HS-27A (cell line): Measurements from ENCODE around the gene MARK3.

Source experiments
- DNase-seq: peaks from one replicate; pipeline ENCODE4 v3.0.0-alpha.2; 2012; ENCODE audit warnings: low read depth, missing footprints

The MARK3 gene

DNA sequence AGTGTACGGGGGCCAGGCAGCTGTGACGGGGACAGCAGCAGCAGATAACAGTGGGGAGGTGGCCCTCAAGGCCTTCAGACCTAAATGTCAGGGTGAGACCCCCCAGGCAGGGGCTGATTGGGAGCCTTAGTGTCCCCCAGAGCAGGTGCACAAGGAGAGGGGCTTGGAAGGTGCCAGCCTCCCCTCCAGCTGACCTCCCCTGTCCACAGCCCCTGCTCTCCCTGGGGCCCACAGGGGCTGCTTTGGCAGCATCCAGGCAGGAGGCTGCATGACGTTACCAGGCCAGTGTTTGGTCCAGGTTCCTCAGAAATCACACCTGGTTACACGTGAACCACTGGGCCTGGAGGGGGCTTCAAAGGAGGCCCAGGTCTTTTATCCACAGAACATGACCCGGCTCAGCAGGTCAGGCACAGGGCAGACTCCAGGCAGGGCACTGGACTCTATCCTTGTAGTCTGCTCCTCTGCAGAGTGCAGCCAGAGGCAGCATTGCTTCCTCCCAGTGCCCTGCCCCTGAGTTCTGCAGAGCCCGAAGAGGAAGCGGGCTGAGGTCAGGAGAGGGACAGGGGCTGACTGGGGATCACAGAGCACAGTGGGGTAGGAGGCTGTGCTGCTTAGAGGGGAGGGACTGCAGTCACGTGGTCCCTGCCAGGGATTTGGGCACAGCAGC, 141.2 kb downstream of the MARK3 start:
- no peak for DNase-seq

DNA sequence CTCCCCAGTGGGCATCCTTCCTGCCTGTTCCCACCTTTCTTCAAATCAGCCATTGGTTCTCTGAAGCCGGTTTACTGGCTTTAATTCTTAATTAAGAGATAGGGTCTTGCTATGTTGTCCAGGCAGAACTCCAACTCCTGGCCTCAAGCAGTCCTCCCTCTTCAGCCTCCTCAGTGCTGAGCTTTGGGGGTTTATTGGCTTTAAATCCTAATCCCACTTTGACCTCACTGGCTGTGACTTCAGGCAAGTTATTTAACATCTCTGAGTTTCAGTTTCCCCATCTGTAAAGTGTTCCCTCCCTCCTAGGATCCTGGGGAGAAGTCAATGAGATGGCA, 141.7 kb downstream of the MARK3 start:
- DNase-seq: no peak

DNA sequence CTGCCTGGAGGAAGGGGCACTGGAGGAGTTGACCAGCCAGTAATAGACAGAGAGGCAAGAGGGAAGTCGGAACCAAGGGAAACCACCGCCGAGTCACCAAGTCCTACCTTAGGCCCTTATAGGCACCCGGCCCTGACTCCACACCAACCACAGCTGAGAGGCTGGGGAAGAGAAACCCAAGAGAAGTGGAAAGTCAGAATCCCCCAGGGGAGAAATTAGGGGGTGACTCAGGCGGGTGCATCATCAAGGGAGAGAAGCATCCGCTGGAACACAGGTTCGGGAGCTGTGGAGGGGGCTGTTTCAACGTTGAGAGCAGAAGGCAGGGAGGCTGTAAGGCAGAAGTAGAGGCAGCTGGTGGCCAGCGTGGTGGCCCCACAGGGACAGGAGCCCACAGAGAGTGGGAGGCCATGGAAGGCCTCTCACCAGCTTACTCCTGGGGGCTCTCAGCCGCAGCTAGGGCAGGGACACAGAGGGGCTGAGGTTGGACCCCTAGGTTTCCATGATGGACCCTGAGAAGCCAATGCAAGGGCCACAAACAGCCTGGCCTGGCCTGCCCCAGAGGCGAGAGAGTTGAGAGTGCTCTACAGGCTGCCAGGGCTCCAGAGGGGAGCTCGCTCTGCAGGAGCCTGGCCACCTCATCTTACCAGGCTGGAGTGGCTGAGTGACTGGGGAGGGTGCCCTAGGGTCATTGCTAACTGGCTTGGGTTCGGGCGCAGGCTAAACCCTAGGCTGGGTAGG, 142.4 kb downstream of the MARK3 start:
- no peak for DNase-seq

DNA sequence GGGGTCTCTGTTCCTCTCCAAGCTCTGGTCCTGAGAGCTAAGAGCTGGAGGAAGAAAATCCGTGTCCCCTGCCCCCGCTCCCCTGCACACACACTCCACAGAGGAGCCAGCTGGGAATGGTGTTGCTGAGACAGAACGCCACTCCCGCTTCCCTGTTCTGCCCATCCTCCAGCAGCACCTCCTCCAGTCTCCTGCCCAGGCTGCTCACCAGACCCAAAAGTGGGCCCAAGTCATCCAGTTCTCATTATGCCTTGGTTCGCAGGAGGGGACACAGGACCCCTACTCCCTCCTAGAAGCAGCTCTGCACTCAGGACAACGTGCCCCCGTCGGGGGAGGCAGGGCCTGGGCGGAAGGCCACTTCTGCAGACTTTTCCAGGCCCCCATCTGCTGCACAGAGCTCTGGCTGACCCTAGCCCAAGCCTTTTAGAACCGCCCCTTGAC, 143.0 kb downstream of the MARK3 start:
- no peak for DNase-seq

DNA sequence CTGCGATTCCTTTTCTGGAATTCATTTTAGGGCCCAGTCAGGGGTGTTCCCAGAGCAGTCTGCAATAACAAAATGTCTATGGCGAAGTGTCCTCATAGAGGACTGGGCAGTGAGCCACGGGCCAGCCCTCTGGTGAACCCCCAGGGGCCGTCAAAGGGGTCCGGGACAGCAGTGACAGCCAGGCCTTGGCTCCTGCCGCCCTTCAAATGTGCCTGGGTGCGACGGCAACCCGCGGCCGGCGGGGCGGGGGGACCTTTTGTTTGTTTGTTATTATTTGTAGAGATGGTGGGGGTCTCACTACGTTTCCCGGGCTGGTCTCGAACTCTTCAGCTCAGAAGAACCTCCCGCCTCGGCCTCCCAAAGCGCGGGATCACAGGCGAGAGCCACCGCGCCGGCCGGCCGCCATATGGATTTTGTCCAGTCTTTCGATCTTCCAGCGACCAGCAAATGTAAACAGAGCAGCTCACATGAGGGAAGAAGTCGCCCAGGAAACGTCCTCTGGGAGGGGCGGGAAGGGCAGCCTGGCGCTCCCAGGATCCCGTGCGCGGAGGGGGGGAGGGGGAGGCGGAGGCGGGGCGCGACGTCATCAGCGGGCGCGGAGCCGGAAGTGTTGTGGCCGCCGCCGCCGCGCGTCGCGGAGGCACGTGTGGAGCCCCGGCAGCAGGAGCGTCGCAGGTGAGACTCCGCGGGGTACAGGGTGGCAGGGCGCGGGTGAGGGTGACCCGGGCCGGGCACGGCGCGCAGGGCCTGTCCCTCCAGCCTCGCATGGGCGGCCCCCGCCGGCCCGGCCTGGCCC, 143.6 kb downstream of the MARK3 start, which contains the start of gene TRMT61A:
TSS of gene TRMT61A (plus strand) at position 610 of the 796 bp plus-strand sequence. CDS start 783 bp downstream, outside the sequence.
- peak; percentile 59 for DNase-seq

DNA sequence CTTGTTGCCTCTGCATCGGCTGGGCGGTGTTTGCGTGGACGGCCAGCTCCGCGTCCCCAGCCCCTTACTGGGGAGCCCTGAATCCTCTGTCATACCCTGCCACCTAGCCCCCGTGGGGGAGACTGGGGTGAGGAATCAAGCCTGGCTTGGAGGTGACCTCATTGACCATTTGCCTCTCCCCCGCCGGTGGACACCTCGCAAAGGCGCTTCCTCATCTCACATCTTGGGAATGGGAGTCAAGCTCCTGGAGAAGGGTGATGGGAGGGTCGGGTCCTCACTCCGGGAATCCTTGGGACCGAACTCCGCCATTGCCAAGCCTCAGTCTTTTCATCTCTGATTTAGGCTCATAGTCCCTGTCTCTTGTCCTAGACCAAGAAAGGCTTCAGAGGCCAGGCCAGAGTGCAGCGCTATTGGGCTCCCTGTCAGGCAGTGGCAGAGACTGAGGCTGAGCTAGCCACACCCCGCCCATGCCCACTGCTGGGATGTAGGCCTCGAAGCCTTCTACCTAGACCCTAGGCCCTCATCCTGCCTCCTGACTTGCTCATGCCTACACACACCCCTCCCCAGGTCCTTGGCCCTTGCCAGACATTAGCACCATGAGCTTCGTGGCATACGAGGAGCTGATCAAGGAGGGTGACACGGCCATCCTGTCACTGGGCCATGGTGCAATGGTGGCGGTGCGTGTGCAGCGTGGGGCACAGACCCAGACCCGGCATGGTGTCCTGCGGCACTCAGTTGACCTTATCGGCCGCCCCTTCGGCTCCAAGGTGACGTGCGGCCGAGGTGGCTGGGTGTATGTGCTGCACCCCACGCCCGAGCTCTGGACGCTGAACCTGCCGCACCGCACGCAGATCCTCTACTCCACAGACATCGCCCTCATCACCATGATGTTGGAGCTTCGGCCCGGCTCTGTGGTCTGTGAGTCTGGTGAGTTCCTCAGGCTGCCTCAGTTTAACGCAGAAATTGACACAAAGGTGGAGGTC, 144.5 kb downstream of the MARK3 start:
- no peak for DNase-seq

DNA sequence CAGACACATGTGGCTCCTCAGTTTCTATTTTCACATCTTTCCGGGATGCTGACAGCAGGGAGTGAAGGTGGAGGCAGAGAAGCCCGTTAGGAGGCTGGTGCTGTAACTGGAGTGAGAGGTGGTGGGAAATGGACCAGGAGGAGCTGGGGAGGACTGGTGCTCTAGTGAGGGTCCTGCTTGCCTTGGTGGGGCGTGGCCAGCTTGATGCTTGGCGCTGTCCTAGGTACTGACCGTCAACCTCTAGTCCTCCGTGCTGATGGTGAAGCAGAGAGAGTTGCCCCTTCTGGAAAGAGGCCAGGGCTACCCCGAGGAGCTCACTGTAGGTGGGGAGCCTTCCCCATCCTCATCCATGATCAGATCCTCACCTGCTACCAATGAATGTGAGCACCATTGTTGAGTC, 145.2 kb downstream of the MARK3 start:
- DNase-seq: no peak

DNA sequence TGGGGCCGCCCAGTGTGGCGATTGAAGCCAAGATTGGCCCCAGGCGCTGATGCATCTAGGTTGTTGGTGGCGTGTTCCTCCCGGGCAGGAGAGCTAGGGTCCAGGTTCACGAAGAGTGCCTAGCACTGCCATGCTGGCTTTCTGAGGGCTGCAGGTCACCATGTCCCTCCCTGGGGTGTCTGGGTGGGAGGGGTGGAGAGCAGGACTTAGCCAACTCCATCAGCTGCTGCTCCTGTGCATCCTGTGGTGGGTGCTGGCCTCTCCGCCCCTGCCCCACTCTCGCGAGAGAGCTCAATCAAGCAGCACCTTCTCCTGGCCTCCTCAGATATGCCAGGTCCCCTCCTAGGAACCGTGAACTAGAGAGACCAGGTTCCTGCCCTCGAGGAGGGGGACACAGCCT, 145.6 kb downstream of the MARK3 start:
- DNase-seq: no peak

DNA sequence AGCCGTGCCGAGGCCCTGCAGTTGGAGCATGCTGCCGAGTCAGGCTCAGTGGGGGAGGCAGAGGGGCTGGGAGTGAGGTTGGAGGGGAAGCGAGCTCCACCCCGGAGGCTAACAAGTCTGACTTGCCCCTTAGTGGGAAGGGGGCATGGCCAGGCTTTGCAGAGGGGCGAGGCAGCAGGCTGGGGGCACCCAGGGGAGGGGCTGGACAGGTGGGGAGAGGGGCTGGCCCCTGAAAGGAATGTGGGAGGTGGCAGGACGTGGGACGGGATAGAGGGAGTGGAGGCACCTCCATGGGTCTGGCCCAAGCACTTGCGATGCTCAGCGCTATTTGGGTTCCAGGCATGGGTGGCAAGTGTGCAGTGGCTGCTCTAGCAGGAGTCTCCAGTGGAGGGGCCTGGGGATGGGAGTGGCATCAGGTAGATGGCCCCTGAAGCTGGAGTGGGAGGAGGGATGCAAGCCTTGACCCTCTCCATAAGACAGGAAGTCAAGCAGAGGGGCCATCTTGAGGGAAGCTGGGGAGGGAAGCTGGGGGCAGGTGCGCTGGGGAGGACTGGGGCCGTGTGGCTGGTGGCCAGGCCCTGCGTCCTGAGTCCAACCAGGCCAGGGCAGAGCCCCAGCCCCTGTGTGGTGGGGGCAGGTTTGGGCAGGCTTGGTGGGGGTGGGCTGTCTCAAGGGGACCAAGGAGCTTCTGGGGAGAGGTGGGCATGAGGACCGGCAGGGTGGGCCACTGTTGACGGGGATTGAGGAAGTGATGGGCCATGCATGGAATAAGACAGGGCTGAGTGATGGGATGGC, 146.4 kb downstream of the MARK3 start:
- DNase-seq: no peak

DNA sequence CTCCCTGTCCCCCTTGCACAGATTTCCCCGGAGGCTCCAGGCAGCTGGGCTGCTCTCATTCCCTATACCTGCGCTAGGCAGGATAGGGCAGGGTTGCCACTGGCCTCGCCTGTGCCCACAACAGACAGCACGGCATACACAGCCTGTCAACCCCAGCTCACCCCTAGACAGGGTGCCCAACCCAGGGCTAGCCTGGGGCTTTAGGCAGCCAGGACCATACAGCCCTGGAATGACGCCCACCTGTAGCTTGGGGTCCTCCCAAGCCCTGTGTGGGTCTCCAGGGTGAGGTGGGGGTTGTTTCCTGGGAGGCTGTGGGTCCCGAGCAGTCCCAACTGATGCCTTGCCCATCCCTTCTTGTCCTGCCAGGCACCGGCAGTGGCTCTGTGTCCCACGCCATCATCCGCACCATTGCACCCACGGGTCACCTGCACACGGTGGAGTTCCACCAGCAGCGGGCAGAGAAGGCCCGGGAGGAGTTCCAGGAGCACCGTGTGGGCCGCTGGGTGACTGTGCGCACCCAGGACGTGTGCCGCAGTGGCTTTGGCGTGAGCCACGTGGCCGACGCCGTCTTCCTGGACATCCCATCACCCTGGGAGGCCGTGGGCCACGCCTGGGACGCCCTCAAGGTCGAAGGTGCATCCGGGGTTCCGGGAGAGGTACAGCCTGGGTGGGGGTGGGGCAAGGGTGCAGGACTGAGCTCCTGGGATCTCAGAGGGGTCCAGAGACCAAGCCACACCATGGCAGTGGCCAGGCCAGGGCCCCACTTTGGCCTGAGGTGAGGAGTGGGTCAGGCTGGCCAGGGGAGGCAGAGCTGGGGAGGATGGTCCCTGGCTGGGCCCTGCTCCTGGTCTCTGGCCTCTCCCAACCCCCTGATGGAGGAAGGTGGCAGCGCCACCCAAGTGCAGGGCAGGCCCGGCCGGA, 147.3 kb downstream of the MARK3 start:
- DNase-seq: no peak

DNA sequence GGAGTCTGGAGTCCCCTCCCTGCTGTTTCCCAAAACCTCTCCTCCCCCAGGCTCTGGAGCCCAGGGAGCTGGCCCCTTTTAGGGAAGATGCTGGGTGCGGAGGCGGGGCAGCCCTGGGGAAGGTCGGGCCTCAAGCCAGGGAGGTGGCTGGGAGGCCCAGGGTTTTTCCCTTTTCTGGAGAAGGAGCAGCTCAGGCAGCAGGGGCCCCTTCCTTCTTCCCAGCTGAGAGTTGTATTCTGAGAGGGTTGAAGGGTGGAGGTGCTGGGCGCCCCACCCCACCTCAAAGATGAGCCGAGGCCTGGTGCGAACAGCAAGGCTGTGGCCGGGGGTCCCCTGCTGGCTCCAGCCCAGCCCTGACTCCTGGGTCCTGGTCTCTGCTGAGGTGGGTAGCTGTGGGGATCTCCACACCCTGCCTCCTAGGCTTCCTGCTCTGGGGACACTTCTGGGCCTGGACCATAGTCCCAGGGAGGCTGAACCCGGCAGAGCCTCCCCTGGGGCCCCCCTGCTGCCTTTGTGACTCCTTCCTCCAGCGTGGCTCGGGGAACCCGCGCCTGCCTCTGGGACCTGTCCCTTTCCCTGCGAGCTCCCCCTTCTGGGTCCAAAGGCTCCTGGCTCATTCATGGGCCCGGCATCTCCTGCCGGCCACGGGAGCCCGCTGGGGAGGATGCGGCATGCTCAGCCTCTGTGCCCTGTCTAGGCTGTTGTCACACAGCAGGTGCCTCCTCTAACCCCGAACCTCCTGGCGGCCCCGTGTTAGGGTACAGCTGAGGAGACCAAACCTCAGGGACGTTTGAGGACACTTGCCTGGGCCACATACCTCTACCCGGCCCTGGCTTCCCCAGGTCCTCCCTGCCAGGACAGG, 148.2 kb downstream of the MARK3 start:
- no peak for DNase-seq

DNA sequence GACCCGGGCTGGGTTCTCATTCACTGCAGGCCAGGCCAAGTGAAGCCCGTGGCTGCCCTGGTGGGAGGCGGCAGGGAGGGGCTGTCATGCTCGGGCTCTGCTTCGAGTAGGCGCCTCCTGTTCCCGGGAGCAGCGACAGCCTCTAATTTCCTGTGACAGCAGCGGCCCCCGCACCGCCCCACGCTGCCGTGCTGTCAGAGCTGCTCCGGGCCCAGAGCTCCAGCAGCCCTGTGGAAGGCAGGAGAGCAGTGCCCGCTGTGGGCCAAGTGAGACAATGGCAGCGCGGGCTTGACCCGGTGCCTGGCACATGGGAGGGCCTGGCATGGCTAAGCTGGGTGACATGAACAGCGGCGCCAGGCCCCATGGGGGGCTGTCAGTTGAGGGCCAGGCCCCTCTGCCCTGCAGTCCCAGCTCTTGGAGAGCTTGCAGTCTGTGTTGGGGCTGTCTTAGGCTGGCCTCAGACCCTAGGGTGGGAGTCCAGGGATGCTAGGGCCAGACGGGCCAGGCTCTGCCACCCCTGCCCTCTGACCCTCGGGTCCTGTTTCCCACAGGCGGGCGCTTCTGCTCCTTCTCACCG, 148.9 kb downstream of the MARK3 start:
- no peak for DNase-seq

DNA sequence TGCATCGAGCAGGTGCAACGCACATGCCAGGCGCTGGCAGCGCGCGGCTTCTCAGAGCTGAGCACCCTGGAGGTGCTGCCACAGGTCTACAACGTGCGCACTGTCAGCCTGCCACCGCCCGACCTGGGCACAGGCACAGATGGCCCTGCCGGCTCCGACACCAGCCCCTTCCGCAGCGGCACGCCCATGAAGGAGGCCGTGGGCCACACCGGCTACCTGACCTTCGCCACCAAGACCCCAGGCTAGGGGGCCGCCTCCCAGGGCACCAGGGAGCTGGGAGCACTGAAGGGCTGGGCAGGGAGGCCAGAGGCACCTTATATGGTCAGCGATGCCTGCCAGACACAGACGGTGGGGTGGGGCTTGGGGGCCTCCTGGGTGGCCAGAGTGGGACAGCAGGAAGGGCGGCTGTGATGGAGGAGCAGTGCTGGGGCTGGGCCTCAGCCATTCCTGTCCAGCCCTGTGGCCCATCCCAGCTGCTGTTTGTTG, 149.4 kb downstream of the MARK3 start:
- no peak for DNase-seq

DNA sequence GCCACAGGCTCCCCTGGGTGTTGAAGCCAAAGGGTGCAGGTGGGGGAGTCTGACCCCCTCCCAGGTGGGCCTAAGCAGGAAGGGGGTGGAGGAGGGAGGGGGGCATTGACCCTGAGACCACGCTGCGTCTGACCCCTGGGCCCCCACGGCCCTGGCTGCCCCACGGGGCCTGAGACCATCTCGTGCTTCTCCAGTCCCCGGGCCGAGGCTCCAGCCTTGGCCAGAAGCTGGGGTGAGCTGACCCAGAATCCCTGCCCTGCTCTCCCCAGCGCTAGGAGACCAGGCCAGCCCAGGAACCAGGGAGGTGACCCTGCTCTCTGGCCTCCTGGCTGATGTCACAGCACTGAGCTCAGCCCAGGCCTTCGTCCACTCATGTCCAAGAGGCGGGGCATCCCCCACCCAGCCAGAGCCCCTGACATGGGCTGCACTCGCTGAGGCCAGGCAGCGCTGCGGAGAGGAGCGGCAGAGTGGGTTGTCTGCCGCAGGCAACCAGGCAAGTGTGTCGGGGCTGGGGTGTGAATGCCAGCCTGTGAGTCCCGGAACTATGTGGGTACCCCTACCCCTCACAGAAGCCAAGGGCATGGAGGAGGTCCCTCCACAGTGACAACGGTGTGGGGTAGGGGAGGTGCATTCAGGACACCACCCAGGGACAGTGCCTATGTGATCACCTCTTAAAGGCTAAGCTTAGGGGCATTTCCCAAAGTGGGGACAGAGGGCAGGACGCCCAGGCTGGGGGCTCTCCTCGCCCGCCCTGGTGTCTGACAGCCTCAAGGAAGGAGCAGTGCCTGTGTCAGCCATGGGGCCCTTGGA, 150.1 kb downstream of the MARK3 start:
- DNase-seq: no peak

DNA sequence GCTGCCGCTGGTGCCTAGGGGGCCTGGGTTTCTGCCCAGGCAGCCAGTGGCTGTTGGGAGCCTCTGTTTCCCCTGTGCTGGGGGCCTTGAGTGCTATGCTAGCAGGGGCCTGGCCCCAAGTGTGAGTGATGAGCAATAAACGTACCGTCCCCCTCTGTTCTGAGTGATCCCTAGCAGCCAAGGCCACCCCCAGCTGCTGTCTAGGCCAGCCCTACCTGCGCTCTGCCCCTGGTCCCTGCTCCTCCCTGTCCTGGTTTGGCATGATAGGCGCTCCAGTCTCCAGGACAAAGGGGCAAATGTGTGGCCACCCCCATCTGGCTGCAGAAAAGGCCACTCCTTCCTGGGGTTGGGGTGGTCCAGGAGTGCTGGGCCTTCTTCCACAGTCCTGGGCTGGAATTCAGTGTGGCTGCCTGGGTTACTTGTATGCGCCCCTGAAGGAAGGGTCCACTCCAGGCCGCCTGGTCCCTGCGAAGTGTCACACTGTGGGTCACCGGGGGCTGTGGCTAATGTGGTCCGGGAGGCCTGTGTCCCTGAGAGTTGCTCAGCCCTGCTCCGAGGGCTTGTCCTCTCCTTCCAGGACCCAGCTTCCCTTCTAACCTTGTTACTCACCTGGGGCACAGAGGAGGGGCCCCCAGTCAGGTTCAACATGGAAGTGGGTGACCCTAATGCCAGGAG, 150.8 kb downstream of the MARK3 start:
- no peak for DNase-seq

DNA sequence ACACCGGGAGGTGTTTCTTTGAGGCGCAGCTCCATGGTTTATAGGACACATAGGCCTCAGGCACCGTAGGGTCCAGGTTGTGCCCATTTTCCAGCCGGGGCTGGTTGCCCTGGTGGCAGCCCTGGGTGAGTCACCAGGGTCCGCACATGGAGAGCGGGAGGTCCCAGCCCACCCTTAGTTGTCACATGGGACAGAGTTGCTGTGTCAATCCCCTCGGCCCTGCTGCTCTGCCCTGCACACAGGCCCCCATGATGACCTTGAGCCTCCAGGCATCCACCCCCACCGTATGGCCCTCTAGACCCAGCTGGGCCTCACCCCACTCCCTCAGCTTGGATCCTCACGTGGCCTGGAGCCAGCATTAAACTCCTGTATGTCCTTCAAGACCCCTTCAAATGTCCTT, 151.5 kb downstream of the MARK3 start:
- no peak for DNase-seq
